HepG2 (cell line): Measurements from ENCODE around the gene WDR82. TPM values are rescaled to one million over a fixed set of nuclear protein-coding genes. Genes with fewer than 3 reads are reported as not detected.
A peak's percentile ranks its signal among the peaks of the same experiment; 100 is the strongest.

Source experiments
- CEBPZ ChIP-seq: IDR thresholded peaks from 2 replicates; pipeline ENCODE4 v1.6.1; 2012; ENCODE audit warnings: low read length, improper control_type of control experiment
- CREB1 ChIP-seq, 2 experiments: fragments of 450-650 bp in 1 of 2; IDR thresholded peaks; 2 replicates each; pipeline ENCODE4 v1.6.1; 2016 to 2017; ENCODE audit warnings: control low read depth in 1 of 2, mild to moderate bottlenecking in 1 of 2, missing compliant biosample characterization in 1 of 2, missing genetic modification characterization in 1 of 2
- CTCF ChIP-seq: sonication (generic); formaldehyde crosslinking; IDR thresholded peaks from 2 replicates; pipeline ENCODE4 v1.5.0; 2020; ENCODE audit warnings: mild to moderate bottlenecking, missing genetic modification reagents, moderate library complexity
- HMGXB4 ChIP-seq, 2 experiments: sonication (generic) in 1 of 2; formaldehyde crosslinking in 1 of 2; IDR thresholded peaks; 2 replicates each; pipeline versions ENCODE4 v1.4.0 to v1.6.1; 2018 to 2020; ENCODE audit warnings: missing genetic modification reagents in 2 of 2, borderline replicate concordance in 1 of 2, low read depth in 1 of 2, mild to moderate bottlenecking in 1 of 2, missing biosample characterization in 1 of 2
- LBX2 ChIP-seq: sonication (generic); formaldehyde crosslinking; IDR thresholded peaks from 2 replicates; pipeline ENCODE4 v1.5.0; 2020; ENCODE audit warnings: missing genetic modification reagents, mild to moderate bottlenecking, borderline replicate concordance
- PITX1 ChIP-seq: sonication (generic); formaldehyde crosslinking; IDR thresholded peaks from 2 replicates; pipeline ENCODE4 v1.5.1; 2020; ENCODE audit warnings: mild to moderate bottlenecking, missing genetic modification reagents
- SMC3 ChIP-seq: IDR thresholded peaks from 2 replicates; pipeline ENCODE4 v1.6.1; 2011; ENCODE audit warnings: low read length, improper control_type of control experiment
- TSC22D2 ChIP-seq: sonication (generic); formaldehyde crosslinking; IDR thresholded peaks from 2 replicates; pipeline ENCODE4 v1.5.1; 2020; ENCODE audit warnings: missing genetic modification reagents, mild to moderate bottlenecking, borderline replicate concordance
- ZBED4 ChIP-seq: sonication (generic); formaldehyde crosslinking; IDR thresholded peaks from 2 replicates; pipeline ENCODE4 v1.4.0; 2020; ENCODE audit warnings: missing genetic modification reagents, borderline replicate concordance
- ZBTB33 ChIP-seq: sonication (generic); formaldehyde crosslinking; IDR thresholded peaks from 2 replicates; pipeline ENCODE4 v1.4.0; 2020; ENCODE audit warnings: missing genetic modification reagents
- ZNF335 ChIP-seq: sonication (generic); formaldehyde crosslinking; IDR thresholded peaks from 2 replicates; pipeline ENCODE4 v1.4.0; 2020; ENCODE audit warnings: missing genetic modification reagents
- ZNF850 ChIP-seq: sonication (generic); formaldehyde crosslinking; conservative IDR thresholded peaks from 2 replicates; pipeline ENCODE4 v1.9.0; 2021; ENCODE audit warnings: mild to moderate bottlenecking, missing genetic modification reagents
- ZSCAN20 ChIP-seq: sonication (generic); formaldehyde crosslinking; IDR thresholded peaks from 2 replicates; pipeline ENCODE4 v1.4.0; 2020; ENCODE audit warnings: missing genetic modification reagents, mild to moderate bottlenecking, borderline replicate concordance
- polyA plus RNA-seq, 8 experiments: library from polyadenylated mRNA; depleted of rRNA in 3 of 8; stranded (reverse) in 7 of 8; unstranded in 1 of 8; fragments of >200 nt; fragmentation: Illumina TruSeq in 4 of 8; extraction: Trizol in 4 of 8; gene quantifications; 2 replicates each; pipeline versions ENCODE4 v1.2.1 to v1.2.3, GENCODE V29; 2011 to 2016; ENCODE audit warnings: low read depth in 4 of 8, missing spikeins in 1 of 8, mixed read lengths in 1 of 8; ENCODE audit not compliant: insufficient read depth in 1 of 8
- total RNA-seq, 5 experiments: library from RNA; depleted of rRNA; stranded (reverse); fragments of >200 nt; fragmentation: Illumina TruSeq; extraction: Trizol; gene quantifications; 2 replicates each; pipeline ENCODE4 v1.2.3, GENCODE V29; 2016; ENCODE audit warnings: low read depth in 1 of 5

WDR82 gene
- total and polyA plus RNA-seq, 2 of the 13 experiments (the other 11 are each of a cell fraction or from before 2014, with no cell fraction given): 39.1 to 59.5 TPM

- TF ChIP-seq PITX1 (CRISPR knock-in tag) (0 out of 2 replicates have a peak, but pooled peaks have one; percentile 23), TSC22D2 (CRISPR knock-in tag) (no peak), ZBTB33 (CRISPR knock-in tag) (peak; percentile 96), LBX2 (no peak), CEBPZ (no peak), SMC3 (peak; percentile 19; the same call in 1 of the 2 replicates), ZSCAN20 (CRISPR knock-in tag) (no peak), CTCF (CRISPR knock-in tag) (peak; percentile 91), ZNF335 (CRISPR knock-in tag) (no peak), ZBED4 (no peak), CREB1 (IDR thresholded peaks at IDR 0.05) (no peak), CREB1 (CRISPR knock-in tag; IDR thresholded peaks at IDR 0.05) (no peak), ZNF850 (CRISPR knock-in tag) (no peak), HMGXB4 (CRISPR knock-in tag; IDR thresholded peaks at IDR 0.05; ENCODE audit: borderline replicate concordance in 1 of 2, low read depth in 1 of 2) (0 out of 4 replicates have a peak, but pooled peaks have one; percentile 45 to 46)
Measured at GRCh38 chr3:52231502-52232278, 46.8 kb downstream of the WDR82 start (continued).
